Fibroblast of the conjunctiva (primary cell): Measurements from ENCODE around the gene MAPK11.

Experiments used
- DNase-seq: peaks from one replicate; pipeline ENCODE4 v3.0.0-alpha.2; 2010; ENCODE audit warnings: low read depth

MAPK11 gene

DNA sequence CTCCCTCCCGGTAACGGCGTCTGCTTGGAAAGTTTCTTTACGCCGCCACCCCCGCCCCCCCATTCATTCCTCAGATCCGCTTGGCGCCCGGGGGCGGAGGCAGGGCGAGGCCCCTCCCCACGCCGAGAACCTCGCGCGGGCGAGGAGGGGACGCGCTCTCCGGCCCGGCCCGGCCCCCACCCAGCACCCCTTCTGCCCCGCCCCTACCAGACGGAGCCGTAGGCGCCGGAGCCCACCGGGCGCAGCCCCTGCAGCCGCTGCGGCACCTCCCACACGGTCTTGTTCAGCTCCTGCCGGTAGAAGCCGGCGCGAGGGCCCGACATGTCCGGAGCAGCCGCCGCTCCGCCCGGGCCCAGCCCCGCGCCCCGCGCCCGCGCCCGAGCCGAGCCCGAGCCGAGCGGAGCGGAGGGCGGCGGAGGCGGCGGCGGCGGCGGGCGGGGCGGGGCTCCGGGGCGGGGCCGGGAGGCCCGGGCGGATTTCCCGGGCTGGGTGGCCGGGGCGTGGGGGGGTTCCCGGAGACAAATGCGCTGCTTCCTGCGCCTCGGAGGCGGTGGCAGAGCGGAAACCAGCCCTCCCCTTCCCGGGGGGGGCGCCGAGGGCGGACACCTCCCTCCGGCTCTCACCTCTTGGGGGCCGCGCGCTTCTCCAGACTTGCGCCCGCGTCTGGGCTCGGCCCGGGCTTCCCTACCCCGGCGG is at the start of gene MAPK11:
Gene MAPK11, minus strand, starts transcription at position 411 of the 696 bp plus-strand sequence. Its CDS starts 88 bp downstream, at position 323.
- no peak for DNase-seq

- DNase-seq = no peak
Measured at GRCh38 chr22:50319503-50319951, 49.3 kb upstream of the MAPK11 start.

- DNase-seq = no peak
Measured at GRCh38 chr22:50318698-50319411, 48.7 kb upstream of the MAPK11 start.

- no peak for DNase-seq
Measured at GRCh38 chr22:50318356-50318697, 48.1 kb upstream of the MAPK11 start.

DNA sequence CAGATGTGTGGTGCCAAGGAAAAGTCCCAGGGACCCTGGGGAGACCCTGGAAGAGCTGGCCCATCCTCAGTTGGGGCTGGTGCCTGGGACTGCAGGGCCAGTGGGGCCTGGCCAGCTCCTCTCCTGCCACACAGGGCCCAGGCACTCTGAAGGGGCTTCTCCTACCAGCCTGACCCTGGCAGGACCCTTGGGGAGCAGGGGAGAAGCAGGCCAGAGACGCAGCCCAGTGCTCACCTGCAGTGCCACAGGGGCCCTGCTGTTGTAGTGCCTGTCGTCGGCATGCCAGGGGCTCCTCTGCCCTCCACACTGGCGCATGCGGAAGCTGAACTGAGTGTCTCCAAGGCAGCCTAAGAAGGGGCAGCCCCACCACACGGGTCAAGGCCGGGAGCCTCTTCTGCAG is 47.5 kb upstream of the MAPK11 start:
- DNase-seq = no peak

DNA sequence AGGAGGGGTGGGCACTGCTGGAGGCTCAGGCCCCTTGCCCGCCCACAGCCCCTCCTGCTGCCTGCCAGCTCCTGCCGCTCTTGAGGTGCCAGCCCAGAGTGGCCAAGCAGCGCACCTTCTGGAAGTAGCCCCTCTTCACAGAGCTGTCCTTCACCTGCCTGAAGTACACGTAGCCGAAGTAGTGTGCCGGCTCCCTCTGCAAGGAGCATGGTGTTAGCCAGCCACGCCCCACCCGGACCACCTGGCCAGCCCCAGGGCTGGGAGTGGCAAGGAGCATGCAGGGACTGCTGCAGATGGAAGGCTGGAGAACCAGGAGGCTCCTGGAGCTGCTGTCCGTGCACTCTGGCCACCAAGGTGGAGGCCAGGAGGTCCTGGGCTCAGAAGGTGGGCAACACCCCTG is 47.0 kb upstream of the MAPK11 start:
- DNase-seq = no peak

DNA sequence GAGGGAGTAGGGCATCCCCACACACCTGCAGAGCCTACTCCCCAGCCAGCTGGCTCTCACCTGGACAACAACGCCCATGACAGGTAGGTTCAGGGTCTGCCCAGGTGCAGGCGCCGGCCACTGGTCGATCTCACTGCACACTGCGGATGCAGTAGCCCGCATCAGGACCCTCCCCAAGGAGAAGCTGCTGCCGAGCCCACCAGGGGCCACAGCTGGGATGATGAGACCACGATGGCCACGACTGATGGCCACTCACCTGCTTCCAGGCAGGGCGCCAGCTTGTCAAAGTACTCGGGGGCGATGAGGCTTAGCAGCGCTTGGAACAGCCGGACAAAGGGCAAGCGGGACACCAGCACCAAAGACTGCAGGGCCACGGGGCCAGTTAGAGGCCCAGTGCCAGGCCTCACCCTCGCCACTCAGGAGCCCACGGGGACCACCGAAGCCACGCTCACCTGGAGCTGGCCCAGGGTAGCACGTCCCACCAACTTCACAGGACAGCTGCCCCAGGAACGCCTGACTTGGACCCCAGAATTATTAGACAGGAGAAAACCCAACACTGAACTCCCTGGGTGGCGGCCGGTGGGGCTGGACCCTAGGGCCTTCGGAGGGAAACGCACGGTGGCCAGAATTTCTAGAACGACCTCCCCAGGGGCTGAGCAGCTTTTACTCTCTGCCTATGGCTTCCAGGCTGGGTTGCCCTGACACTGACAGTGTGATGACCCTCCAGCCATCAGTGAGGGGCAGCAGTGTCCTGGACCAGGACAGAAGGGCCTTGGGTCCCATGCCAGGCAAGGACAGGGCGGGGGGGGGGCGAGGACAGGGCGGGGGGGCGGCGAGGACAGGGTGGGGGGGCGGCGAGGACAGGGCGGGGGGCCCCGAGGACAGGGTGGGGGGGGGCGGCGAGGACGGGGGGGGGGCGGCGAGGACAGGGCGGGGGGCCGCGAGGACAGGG is 46.2 kb upstream of the MAPK11 start:
- no peak for DNase-seq

GRCh38 chr22:50315289-50316113 is 45.3 kb upstream of the MAPK11 start:
- no peak for DNase-seq

DNA sequence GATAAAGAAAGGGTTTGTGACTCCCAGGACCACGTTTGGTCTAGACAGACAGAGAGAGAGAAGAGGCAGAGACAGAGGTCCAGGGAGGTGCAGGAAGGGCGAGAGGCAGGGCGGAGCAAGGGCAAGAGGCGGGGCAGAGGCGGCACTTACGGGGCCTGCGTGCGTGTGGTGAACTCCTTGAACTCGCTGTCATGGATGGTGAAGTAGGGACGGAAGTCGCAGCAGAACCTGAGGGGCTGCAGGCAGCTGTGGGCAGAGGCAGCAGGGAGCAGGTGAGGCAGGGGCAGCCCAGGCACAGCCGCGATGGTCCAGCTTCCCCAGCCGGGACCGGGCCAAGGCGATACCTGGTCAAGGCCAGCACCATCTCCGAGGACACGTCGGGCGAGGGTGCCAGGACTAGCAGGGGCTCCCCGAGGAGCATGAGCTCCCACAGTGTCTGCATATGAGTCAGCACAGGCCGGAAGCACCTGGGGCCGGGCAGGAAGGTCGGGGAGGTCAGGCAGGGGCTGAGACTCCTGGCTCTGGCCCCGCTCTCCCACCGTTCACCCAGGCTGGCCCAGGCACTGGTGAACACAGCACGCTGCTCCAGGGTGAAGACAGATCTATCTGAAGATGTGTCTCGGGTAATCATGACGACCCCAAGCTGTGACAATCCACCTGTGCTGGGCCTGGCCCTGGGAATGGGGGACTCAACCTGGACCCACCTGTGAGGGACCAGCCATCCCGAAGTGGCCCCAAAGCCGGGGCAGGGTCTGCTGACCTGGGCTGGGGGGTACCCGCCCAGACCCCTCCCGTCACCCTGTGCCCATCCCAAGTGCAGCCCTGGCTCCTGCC is 44.5 kb upstream of the MAPK11 start:
- no peak for DNase-seq

DNA sequence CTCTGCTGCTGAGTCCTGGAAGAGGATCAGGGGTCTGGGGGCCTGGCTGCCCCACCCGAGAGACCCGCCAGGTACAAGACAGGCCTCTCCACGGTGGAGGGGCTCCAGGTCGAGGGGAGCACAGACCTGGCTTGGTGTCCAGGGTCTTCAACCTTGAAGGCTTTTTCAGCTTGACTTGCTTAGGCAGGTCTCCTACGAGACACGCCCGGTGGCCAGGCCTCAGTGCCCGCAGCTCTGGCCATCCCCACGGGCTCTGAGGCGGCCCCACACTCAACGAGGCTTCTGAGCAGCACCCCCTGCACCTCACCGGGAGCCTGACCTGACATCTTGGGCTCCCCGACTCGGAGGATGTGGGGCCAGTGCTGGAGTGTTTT is 43.9 kb upstream of the MAPK11 start:
- no peak for DNase-seq

DNA sequence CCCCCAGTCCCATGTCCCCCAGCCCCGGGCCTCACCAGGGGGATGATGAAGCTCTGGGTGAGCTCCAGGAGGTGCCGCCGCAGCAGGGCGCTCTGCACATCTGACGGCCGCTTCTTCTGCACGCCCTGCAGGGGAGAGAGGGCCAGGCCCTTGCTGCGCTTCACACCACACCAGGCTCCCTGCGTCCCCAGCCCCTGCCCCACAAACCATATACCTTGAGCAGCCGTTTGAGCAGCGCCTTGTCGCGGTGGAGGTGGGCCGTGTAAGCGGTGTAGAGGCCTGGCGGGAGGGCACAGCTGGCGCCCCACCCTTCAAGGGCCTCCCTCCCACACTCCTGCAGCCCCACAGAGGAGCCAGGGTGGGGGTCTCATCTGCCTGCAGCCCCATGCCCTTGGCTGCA is 43.4 kb upstream of the MAPK11 start:
- no peak for DNase-seq

GRCh38 chr22:50313021-50313420 is 42.8 kb upstream of the MAPK11 start:
- DNase-seq = no peak

DNA sequence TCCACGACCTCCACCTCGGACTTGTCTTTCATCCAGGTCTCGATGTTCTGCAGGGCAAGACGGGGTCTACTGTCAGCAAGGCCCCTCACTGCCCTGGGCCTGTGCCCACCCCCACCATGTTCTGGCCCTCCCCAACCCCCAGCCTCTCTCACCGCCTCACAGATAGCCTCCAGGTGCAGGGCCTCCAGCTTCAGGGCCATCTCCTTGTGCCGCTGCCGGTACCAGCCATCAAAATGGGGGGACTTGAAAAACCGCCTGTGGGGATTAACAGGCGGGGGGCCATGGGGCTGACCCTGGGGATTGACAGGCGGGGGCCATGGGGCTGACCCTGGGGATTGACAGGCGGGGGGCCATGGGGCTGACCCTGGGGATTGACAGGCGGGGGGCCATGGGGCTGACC is 42.2 kb upstream of the MAPK11 start:
- no peak for DNase-seq

- no peak for DNase-seq
Measured at GRCh38 chr22:50311606-50312351, 41.6 kb upstream of the MAPK11 start.

- DNase-seq = no peak
Measured at GRCh38 chr22:50310949-50311444, 40.8 kb upstream of the MAPK11 start.

DNA sequence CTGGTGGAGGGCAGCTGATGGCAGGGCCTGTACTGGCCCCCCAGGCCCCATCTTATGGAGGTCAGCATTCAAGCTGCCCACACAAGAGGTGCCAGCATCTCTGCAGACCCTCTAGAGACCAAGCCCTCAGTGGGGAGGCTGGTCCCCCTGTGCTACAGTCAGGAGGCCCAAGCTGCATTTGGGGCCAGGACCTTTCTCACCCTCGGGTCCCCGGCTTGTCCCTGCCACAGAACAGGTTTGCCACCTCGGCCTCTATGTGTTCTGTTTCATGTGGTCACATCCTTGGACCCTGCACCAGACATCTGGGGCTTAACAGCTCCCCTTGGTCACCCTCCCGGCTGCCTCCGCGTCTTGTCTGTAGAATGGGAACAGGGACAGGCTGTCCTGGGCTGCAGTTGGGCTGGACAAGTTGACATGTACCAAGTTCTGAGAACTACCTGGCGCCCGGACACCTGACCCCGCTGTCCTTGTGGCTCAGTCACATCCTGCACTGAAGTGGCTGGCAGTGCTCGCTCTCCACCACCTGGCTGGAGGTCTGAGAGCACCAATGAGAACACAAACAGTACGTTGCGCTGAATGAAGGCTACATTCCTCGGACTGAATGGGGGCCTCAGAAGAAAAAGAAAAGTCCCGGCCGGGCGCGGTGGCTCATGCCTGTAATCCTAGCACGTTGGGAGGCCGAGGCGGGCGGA is 40.0 kb upstream of the MAPK11 start:
- DNase-seq = no peak

- no peak for DNase-seq
Measured at GRCh38 chr22:50309601-50309991, 39.4 kb upstream of the MAPK11 start.

DNA sequence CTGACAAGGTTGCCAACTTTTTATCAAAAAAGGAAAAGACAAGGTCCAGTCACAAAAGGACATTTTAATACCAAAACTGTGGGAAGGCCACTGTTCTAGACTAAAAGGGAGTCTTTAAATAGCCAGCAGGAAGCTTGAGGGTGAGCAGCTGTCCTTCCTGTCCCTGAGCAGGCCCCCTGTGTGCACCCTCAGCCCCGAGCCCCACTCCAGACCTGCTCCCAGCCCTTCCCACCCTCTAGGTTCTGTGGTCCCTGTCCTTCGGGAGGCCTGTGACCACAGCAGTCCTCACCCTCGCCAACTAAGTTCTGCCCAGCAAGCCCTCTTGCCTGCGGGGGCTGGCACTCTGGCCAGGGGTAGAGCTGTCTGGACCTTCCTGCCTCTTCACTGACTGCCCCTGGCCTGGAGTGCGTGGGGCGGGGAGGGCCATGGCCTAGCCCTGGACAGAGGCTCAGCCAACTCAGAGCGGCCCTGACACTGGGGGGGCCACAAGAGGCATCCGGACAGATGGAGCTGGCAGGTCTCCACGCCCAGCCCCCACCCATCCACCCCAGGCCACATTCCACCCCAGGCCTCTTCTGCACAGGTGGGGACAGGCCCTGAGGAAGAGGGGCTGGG is 38.9 kb upstream of the MAPK11 start:
- no peak for DNase-seq

GRCh38 chr22:50308597-50308935 is 38.4 kb upstream of the MAPK11 start:
- no peak for DNase-seq
